Stomach (tissue), 4 donors: ENCODE measurements around the gene NXT1.

Experiments
- CTCF ChIP-seq, 7 experiments: fragments of 450-650 bp in 4 of 7; fragments of 200-600 bp in 3 of 7; sonication (generic) in 3 of 7; IDR thresholded peaks; one replicate each; pipeline ENCODE4 v1.5.1; 2016 to 2019; ENCODE audit warnings: antibody characterized with exemption in 7 of 7, control low read depth in 2 of 7, mild to moderate bottlenecking in 1 of 7
- EP300 ChIP-seq: sonication (generic); formaldehyde crosslinking; IDR thresholded peaks from one replicate; pipeline ENCODE4 v1.6.1; 2017; ENCODE audit warnings: antibody characterized with exemption
- POLR2A ChIP-seq, 4 donors: fragments of 450-650 bp; IDR thresholded peaks; one replicate each; pipeline ENCODE4 v1.6.1; 2016; ENCODE audit warnings: antibody characterized with exemption in 4 of 4, control low read depth in 2 of 4, mild to moderate bottlenecking in 1 of 4, moderate library complexity in 1 of 4

DNA sequence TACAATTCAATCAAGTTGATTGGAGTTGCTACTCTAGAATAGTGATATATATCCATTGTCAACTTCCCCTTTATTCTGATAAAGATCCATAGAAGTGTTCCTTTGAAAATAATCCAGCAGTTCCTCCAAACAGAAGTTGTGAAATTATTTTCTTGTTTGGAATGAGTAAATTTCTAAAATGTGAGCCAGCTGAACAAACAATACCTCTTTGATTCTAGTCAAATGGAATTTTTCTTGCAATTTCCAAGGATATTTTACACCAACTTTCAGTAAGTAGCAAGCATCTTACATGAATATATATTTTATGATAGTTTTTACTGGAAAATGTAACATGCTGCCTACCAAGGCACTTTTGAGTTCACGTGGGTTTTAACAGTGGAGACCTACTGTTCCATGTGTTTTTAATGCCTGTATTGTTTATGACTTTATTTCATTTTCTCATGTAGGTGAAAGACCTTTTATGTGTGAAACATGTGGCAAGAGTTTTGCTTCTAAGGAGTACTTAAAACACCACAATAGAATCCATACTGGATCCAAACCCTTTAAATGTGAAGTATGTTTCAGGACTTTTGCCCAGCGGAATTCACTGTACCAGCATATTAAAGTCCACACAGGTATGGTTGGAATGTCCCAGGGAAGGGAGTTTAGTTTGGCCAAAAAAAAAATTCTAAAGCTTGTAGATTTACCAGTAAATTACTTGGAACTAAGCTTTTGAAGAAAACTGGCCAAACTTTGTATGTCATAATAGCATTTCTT, 17.9 kb downstream of the NXT1 start:
- TF ChIP-seq POLR2A (IDR thresholded peaks at IDR 0.05) (no peak), EP300 (no peak), CTCF (IDR thresholded peaks at IDR 0.05) (no peak)
